Glutamatergic neuron (in vitro differentiated cells): ENCODE data around the gene MYL9. TPM values are rescaled to one million over a fixed set of nuclear protein-coding genes. Genes with fewer than 3 reads are reported as not detected.

ENCODE experiments used
- DNase-seq: peaks from one replicate; pipeline ENCODE4 v3.0.0; 2022
- H3K27ac Mint-ChIP-seq: one replicate; pipeline ENCODE4 v1.8.0; 2020; ENCODE audit warnings: mild to moderate bottlenecking, mixed read lengths, inconsistent platforms; ENCODE audit not compliant: unreplicated experiment
- H3K27me3 Mint-ChIP-seq: one replicate; pipeline ENCODE4 v1.8.0; 2020; ENCODE audit warnings: mild to moderate bottlenecking, moderate library complexity, mixed read lengths, inconsistent platforms; ENCODE audit not compliant: unreplicated experiment
- H3K36me3 Mint-ChIP-seq: one replicate; pipeline ENCODE4 v1.8.0; 2020; ENCODE audit warnings: mild to moderate bottlenecking, mixed read lengths, inconsistent platforms; ENCODE audit not compliant: unreplicated experiment
- H3K4me1 Mint-ChIP-seq: one replicate; pipeline ENCODE4 v1.8.0; 2020; ENCODE audit warnings: mild to moderate bottlenecking, low read depth, mixed read lengths, inconsistent platforms; ENCODE audit not compliant: unreplicated experiment
- H3K4me3 Mint-ChIP-seq: one replicate; pipeline ENCODE4 v1.8.0; 2020; ENCODE audit warnings: mild to moderate bottlenecking, mixed read lengths, inconsistent platforms; ENCODE audit not compliant: unreplicated experiment
- H3K9me3 Mint-ChIP-seq: one replicate; pipeline ENCODE4 v1.8.0; 2020; ENCODE audit warnings: mild to moderate bottlenecking, moderate library complexity, mixed read lengths, inconsistent platforms; ENCODE audit not compliant: unreplicated experiment
- total RNA-seq: library from RNA; stranded (reverse); fragmentation: NEBNext Ultra II Directional; extraction: Animal tissue kit (Norgen Biotek cat#: 25700); gene quantifications from one replicate; pipeline ENCODE4 v1.2.1, GENCODE V29; 2021; ENCODE audit not compliant: unreplicated experiment
- TF ChIP-seq, protein P1 (sequence below): fragments of 200-600 bp; sonication (generic); IDR thresholded peaks from one replicate; pipeline ENCODE4 v1.5.0; 2021; ENCODE audit not compliant: partially characterized antibody, unreplicated experiment

MYL9 gene
- total RNA-seq, 1 donor from 2014 or later = 2.0 TPM

DNA sequence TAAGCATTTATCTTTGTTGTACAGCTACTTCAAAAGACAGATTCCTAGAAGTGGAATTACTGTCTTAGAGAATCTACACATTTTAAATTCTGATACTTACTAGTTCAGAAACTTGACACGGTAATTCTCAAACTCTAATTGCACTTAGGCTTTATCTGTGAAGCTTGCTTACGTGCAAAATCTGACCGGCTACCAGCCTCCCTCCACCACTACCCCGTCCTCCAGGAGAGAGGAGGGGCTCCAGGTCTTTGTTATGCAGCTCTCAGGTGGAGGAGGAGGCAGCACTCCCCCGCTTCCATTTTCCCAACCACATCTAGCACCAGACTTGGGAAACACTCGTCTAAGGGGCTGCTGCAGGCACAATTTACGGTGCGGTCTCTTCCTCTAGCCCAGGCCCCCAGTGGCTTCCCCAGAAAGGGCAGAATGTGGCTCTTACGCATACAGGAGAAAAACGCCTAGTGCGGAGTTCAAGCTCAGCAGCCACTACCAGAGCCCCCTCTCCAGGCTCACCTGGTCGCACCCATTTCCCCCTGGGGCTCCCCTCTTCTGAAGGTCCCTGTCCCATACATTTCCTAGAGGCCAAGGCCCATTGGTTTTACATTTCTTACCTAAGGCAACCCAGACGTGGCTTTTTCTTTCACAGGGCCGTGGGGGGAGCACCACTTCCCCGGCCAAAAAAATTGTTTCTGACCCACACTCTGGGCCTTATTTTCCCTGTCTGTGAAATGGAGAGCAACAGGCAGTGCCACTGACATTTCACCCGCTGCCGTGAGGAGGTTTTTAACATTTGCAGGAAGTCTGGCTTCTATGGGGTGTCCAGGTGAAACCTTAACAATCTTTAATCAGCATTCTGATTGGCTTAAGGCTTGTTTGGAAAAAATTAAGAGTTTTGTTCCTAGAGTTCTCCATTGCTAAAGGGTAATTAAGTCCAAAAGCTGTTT is 30.5 kb downstream of the MYL9 start:
- H3K4me3 Mint-ChIP-seq = peak overlapping the region; percentile 67
- no peak for DNase-seq
- TF ChIP-seq, protein P1, sequence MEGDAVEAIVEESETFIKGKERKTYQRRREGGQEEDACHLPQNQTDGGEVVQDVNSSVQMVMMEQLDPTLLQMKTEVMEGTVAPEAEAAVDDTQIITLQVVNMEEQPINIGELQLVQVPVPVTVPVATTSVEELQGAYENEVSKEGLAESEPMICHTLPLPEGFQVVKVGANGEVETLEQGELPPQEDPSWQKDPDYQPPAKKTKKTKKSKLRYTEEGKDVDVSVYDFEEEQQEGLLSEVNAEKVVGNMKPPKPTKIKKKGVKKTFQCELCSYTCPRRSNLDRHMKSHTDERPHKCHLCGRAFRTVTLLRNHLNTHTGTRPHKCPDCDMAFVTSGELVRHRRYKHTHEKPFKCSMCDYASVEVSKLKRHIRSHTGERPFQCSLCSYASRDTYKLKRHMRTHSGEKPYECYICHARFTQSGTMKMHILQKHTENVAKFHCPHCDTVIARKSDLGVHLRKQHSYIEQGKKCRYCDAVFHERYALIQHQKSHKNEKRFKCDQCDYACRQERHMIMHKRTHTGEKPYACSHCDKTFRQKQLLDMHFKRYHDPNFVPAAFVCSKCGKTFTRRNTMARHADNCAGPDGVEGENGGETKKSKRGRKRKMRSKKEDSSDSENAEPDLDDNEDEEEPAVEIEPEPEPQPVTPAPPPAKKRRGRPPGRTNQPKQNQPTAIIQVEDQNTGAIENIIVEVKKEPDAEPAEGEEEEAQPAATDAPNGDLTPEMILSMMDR = no peak
- H3K27me3 Mint-ChIP-seq = peaks cover 16% of the 10 kb centered on the region
- peaks cover 5% of the 10 kb centered on the region for H3K4me1 Mint-ChIP-seq
- peaks cover 5% of the 10 kb centered on the region for H3K9me3 Mint-ChIP-seq
- no peak overlapping the region for H3K27ac Mint-ChIP-seq
- H3K36me3 Mint-ChIP-seq = no peaks in the 10 kb centered on the region

DNA sequence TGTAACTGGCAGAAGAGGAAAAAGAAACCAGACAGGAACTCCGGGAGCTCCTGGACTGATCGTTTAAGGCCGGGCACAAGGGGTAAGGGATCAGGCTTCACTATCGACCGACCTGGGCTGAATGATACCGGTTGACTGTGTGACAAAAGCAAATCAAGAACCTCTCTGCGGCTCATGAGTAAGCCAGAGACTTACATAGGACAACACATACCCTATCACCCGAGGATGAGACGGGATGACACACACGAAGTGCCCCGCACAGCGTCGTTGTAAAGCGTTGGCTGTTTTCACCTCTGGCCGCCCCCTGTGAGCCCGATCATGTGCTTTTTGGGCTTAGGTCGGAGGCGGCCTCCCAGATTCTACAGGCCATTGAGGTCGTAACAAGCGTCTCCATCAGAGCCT is 31.4 kb downstream of the MYL9 start:
- H3K4me1 Mint-ChIP-seq = peaks cover 5% of the 10 kb centered on the region
- DNase-seq = no peak
- peak overlapping the region; percentile 67 for H3K4me3 Mint-ChIP-seq
- H3K27ac Mint-ChIP-seq = no peak overlapping the region
- peaks cover 3% of the 10 kb centered on the region for H3K9me3 Mint-ChIP-seq
- H3K36me3 Mint-ChIP-seq = no peaks in the 10 kb centered on the region
- peaks cover 16% of the 10 kb centered on the region for H3K27me3 Mint-ChIP-seq
- TF ChIP-seq, protein P1 = no peak

DNA sequence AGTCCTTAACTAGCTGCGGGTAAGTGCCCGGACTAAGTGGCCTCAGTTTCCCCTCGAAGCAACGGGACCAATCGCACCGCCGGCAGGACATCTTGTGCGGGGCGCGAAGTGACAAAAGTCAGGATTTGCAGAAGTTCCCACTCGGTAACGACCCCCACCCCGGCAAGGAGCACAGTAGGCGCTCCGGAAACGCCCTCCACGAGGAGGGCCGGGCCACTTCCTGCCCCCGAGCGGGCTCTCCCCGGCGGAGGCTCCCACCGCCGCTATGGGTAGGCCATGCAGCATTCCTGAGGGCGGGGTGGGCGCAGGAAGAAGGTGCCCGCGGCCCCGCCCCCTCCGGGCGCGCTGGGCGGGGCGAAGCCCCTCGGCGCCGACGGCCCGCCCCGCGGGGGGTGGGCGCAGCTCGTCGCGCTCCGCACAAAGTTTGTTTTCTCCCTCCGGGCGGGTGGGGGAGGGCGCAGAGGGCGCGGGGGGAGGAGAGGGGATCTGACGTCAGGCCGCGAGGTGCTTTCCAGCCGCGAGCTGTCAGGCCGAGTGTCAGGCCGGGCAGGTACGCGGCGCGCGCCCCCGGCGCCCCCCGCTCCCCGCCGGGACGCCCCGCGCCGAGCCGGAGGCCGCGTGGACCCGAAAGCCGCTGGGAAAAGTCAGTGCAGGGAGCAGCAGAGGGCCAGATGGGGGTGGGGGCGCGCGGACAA is 31.9 kb downstream of the MYL9 start, which contains the start of gene TGIF2:
Gene TGIF2 (plus strand): TSS at position 495 of the 695 bp plus-strand sequence. CDS start 5,178 bp downstream, outside the sequence.
- H3K36me3 Mint-ChIP-seq = no peaks in the 10 kb centered on the region
- TF ChIP-seq, protein P1 = no peak
- H3K4me3 Mint-ChIP-seq = peak within 1 kb of the TSS; percentile 67
- peaks cover 3% of the 10 kb centered on the region for H3K9me3 Mint-ChIP-seq
- peaks cover 16% of the 10 kb centered on the region for H3K27me3 Mint-ChIP-seq
- peaks cover 5% of the 10 kb centered on the region for H3K4me1 Mint-ChIP-seq
- H3K27ac Mint-ChIP-seq = no peak within 1 kb of the TSS
- DNase-seq = peak; percentile 79

DNA sequence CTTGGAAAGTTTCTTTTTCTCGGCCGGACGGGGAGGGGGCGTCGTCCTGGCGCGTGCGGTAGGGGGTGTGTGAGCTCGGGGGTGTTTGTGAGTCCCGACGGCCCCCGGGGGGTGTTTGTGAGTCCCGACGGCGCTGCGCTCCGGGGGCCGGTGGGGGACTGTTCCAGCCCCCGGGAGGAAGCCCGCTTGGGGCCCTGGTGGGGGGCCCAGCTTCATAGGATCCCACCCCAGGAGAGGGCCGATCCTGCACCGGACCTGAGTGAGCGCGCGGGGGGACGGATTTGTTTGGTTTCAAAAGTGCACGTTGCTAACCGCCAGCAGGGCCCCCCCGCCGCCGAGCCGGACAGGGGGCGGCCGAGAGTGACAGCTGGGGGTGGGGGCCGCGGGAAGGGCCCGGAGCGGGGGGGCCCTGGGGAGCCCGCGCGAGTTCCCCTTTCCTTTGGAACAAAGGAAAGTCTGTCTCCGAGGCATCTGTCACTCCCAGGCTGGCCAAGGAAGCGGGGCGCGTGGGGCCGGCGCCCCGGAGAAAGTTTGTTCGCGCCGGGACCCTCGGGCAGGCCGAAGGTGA is 32.6 kb downstream of the MYL9 start:
- DNase-seq = no peak
- Mint-ChIP-seq H3K4me3 (no peak overlapping the region), H3K9me3 (peaks cover 3% of the 10 kb centered on the region), H3K27ac (no peak overlapping the region), H3K36me3 (no peaks in the 10 kb centered on the region), H3K27me3 (peaks cover 16% of the 10 kb centered on the region), H3K4me1 (peaks cover 5% of the 10 kb centered on the region)
- TF ChIP-seq, protein P1 = no peak
